Kidney (tissue), 14 donors: ENCODE data around the gene AUTS2. TPM values are rescaled to one million over a fixed set of nuclear protein-coding genes. Genes with fewer than 3 reads are reported as not detected.

Experiments used
- DNase-seq, 5 donors: peaks; one replicate each; pipeline ENCODE4 v3.0.0-alpha.2; 2013 to 2020
- FAIRE-seq: peaks from 2 replicates; lab custom pipeline; 2012; peaks lifted over from hg19 to GRCh38; lab: Jason Lieb, UNC
- H3K27ac ChIP-seq, 2 donors: one replicate each; pipeline ENCODE4 v1.7.0; 2013; ENCODE audit warnings: low read depth in 2 of 2, low read length in 2 of 2, inconsistent platforms in 1 of 2
- H3K27me3 ChIP-seq: one replicate; pipeline ENCODE4 v1.7.1; 2013; ENCODE audit warnings: low read length, inconsistent platforms; ENCODE audit not compliant: control insufficient read depth, insufficient read depth
- H3K36me3 ChIP-seq, 3 donors: one replicate each; pipeline versions ENCODE4 v1.7.0 to v1.7.1; 2013; ENCODE audit warnings: low read length in 3 of 3, control low read depth in 1 of 3, inconsistent platforms in 1 of 3; ENCODE audit not compliant: insufficient read depth in 3 of 3, control insufficient read depth in 2 of 3
- H3K4me1 ChIP-seq, 3 donors: one replicate each; pipeline versions ENCODE4 v1.7.0 to v1.7.1; 2013; ENCODE audit warnings: low read length in 3 of 3, inconsistent platforms in 1 of 3, low read depth in 1 of 3; ENCODE audit not compliant: control insufficient read depth in 2 of 3, insufficient read depth in 2 of 3
- H3K4me3 ChIP-seq, 3 donors: one replicate each; pipeline versions ENCODE4 v1.7.0 to v1.8.1; 2013; ENCODE audit warnings: low read length in 3 of 3, control low read depth in 1 of 3, inconsistent platforms in 1 of 3
- H3K9ac ChIP-seq, 3 donors: one replicate each; pipeline versions ENCODE4 v1.7.0 to v1.7.1; 2013; ENCODE audit warnings: low read length in 3 of 3, control low read depth in 1 of 3, inconsistent platforms in 1 of 3
- H3K9me3 ChIP-seq, 3 donors: one replicate each; pipeline versions ENCODE4 v1.7.0 to v1.7.1; 2013; ENCODE audit warnings: low read length in 3 of 3, control low read depth in 1 of 3, inconsistent platforms in 1 of 3; ENCODE audit not compliant: control insufficient read depth in 2 of 3, insufficient read depth in 1 of 3
- CTCF ChIP-seq: IDR thresholded peaks from 3 replicates; pipeline ENCODE4 v1.5.1; 2012; ENCODE audit warnings: mild to moderate bottlenecking, moderate library complexity, borderline replicate concordance; ENCODE audit not compliant: insufficient read depth; ENCODE audit errors: extremely low read depth
- intact Hi-C: fragments of 100-400 bp; cut with DNase I; formaldehyde crosslinking; loops from one replicate; pipeline ENCODE4 v1.11.1; 2022
- polyA plus RNA-seq: library from polyadenylated mRNA; stranded (reverse); fragments of 350-450 nt; fragmentation: Illumina TruSeq; extraction: RNeasy Lipid Tissue Mini Kit (QIAGEN cat#74804); gene quantifications from one replicate; pipeline ENCODE4 v1.2.3, GENCODE V29; 2014; ENCODE audit warnings: low read depth, low replicate concordance; ENCODE audit not compliant: insufficient read depth
- total RNA-seq: library from RNA; stranded (reverse); fragmentation: NEBNext Ultra II Directional; extraction: Animal tissue kit (Norgen Biotek cat#: 25700); gene quantifications from one replicate; pipeline ENCODE4 v1.2.1, GENCODE V29; 2021
- donor health status: control.
- donor health status: control.
- donor health status: control.
- donor health status: control.
- donor health status: control.
- donor health status: DM: yes; HTN: yes; CAD: no.
- donor health status: Normal renal cell carcinoma (clear cell type).

Gene AUTS2
- total and polyA plus RNA-seq, 2 donors from 2014 or later = 5.2 to 33.8 TPM

- no peak for TF ChIP-seq CTCF
- FAIRE-seq = no peak
These were observed 201.7 kb downstream of the AUTS2 start for GRCh38 chr7:69799990-69800389.

GRCh38 chr7:69800495-69800894, 202.2 kb downstream of the AUTS2 start:
- Histone ChIP-seq H3K4me3 (no peak overlapping the region), H3K27ac (no peak overlapping the region), H3K36me3 (no peaks in the 10 kb centered on the region), H3K4me1 (peaks cover 3 to 6% (median 3%) of the 10 kb centered on the region in 3 donors), H3K9me3 (no peaks in the 10 kb centered on the region), H3K9ac (no peak overlapping the region), H3K27me3 (no peaks in the 10 kb centered on the region)
- no peak for TF ChIP-seq CTCF
- intact Hi-C loops = no loop called here
- no peak for FAIRE-seq
- peak in 2 of 5 donors; percentile 44 to 54 for DNase-seq

More at GRCh38 chr7:69799990-69800389, 201.7 kb downstream of the AUTS2 start:
- intact Hi-C loops = no loop called here
- H3K9me3 ChIP-seq = no peaks in the 10 kb centered on the region
- no peak overlapping the region for H3K4me3 ChIP-seq
- H3K4me1 ChIP-seq = peaks cover 3 to 6% (median 3%) of the 10 kb centered on the region in 3 donors
- H3K27me3 ChIP-seq = no peaks in the 10 kb centered on the region
- no peak for DNase-seq
- no peaks in the 10 kb centered on the region for H3K36me3 ChIP-seq
- H3K27ac ChIP-seq = no peak overlapping the region
- no peak overlapping the region for H3K9ac ChIP-seq

- Histone ChIP-seq H3K27me3 (no peaks in the 10 kb centered on the region), H3K4me1 (peaks cover 3 to 6% (median 3%) of the 10 kb centered on the region in 3 donors), H3K9me3 (no peaks in the 10 kb centered on the region), H3K36me3 (no peaks in the 10 kb centered on the region), H3K27ac (no peak overlapping the region), H3K4me3 (no peak overlapping the region), H3K9ac (no peak overlapping the region)
- intact Hi-C loops = no loop called here
- TF ChIP-seq CTCF = no peak
- no peak for DNase-seq
- FAIRE-seq = no peak
These were observed 203.7 kb downstream of the AUTS2 start for GRCh38 chr7:69801729-69802682.
